Suprapubic skin (tissue), 4 donors: ENCODE results near the gene THSD8. TPM values are rescaled to one million over a fixed set of nuclear protein-coding genes. Genes with fewer than 3 reads are reported as not detected.
A peak's percentile ranks its signal among the peaks of the same experiment; 100 is the strongest.
"Not testable (repeated sequence)": the region's sequence is repeated elsewhere in the genome, so short reads cannot be mapped to it uniquely, and the experiment has no call there.

Experiments used
- DNase-seq, 2 donors: peaks; one replicate each; pipeline ENCODE4 v3.0.0-alpha.2; 2019; ENCODE audit warnings: low spot score in 2 of 2
- H3K27ac ChIP-seq: fragments of 200-600 bp; sonication (generic); one replicate; pipeline ENCODE4 v1.5.1; 2019
- H3K27me3 ChIP-seq: fragments of 200-600 bp; sonication (generic); one replicate; pipeline ENCODE4 v1.5.1; 2019
- H3K36me3 ChIP-seq: fragments of 200-600 bp; sonication (generic); one replicate; pipeline ENCODE4 v1.5.1; 2019
- H3K4me1 ChIP-seq: fragments of 200-600 bp; sonication (generic); one replicate; pipeline ENCODE4 v1.5.1; 2019
- H3K4me3 ChIP-seq: fragments of 200-600 bp; sonication (generic); one replicate; pipeline ENCODE4 v1.5.1; 2019; ENCODE audit warnings: mild to moderate bottlenecking
- H3K9me3 ChIP-seq: fragments of 200-600 bp; sonication (generic); one replicate; pipeline ENCODE4 v1.5.1; 2019
- EP300 ChIP-seq: sonication (generic); formaldehyde crosslinking; IDR thresholded peaks from one replicate; pipeline ENCODE4 v1.6.1; 2017; ENCODE audit warnings: antibody characterized with exemption
- POLR2A ChIP-seq, 2 donors: fragments of 450-650 bp; IDR thresholded peaks; one replicate each; pipeline ENCODE4 v1.6.1; 2017; ENCODE audit warnings: antibody characterized with exemption in 2 of 2, mild to moderate bottlenecking in 2 of 2, moderate library complexity in 2 of 2
- POLR2AphosphoS5 ChIP-seq, 3 donors: sonication (generic); formaldehyde crosslinking; IDR thresholded peaks; one replicate each; pipeline ENCODE4 v1.6.1; 2017; ENCODE audit warnings: antibody characterized with exemption in 3 of 3
- WGBS: methylation state at CpG from one replicate; pipeline ENCODE4 v1.1.5; 2018; 5-methylcytosine and 5-hydroxymethylcytosine counted together
- total RNA-seq, 4 donors: library from RNA; depleted of rRNA; stranded (reverse); fragments of >200 nt; gene quantifications; one replicate each; pipeline ENCODE4 v1.1.0, GENCODE V29; 2016
- TF ChIP-seq, protein P1 (sequence below), 2 donors: fragments of 200-600 bp in 1 of 2; fragments of 450-650 bp in 1 of 2; sonication (generic) in 1 of 2; IDR thresholded peaks; one replicate each; pipeline ENCODE4 v1.5.1; 2016 to 2019; ENCODE audit warnings: antibody characterized with exemption in 2 of 2, mild to moderate bottlenecking in 1 of 2, moderate library complexity in 1 of 2

Gene THSD8
- total RNA-seq, 4 donors from 2014 or later: 1.6 TPM; not detected in 3

DNA sequence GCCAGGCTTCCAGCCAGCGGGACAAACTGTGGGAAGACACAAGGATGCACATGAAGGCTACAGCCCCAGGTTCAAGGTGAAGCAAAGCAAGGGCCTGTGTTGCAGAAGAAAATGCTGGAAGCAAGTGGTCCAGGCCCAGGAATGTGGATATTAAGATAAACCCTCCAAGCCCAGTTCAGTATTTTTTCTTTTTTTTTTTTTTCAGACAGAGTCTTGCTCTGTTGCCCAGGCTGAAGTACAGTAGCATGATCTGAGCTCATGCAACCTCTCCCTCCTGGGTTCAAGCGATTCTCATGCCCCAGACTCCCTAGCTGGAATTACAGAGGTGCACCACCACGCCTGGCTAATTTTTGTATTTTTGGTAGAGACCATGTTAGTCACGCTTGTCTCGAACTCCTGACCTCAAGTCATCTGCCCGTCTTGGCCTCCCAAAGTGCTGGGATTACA lies 4.7 kb upstream of the THSD8 start:
- no peaks in the 10 kb centered on the region for H3K27me3 ChIP-seq
- no peaks in the 10 kb centered on the region for H3K9me3 ChIP-seq
- no peak overlapping the region for H3K27ac ChIP-seq
- no peak for DNase-seq
- WGBS: 90% methylated on average over 6 of the region's 6 CpGs
- TF ChIP-seq POLR2A (IDR thresholded peaks at IDR 0.05): no peak
- TF ChIP-seq EP300: no peak
- TF ChIP-seq POLR2AphosphoS5 (IDR thresholded peaks at IDR 0.05): no peak
- TF ChIP-seq, protein P1, sequence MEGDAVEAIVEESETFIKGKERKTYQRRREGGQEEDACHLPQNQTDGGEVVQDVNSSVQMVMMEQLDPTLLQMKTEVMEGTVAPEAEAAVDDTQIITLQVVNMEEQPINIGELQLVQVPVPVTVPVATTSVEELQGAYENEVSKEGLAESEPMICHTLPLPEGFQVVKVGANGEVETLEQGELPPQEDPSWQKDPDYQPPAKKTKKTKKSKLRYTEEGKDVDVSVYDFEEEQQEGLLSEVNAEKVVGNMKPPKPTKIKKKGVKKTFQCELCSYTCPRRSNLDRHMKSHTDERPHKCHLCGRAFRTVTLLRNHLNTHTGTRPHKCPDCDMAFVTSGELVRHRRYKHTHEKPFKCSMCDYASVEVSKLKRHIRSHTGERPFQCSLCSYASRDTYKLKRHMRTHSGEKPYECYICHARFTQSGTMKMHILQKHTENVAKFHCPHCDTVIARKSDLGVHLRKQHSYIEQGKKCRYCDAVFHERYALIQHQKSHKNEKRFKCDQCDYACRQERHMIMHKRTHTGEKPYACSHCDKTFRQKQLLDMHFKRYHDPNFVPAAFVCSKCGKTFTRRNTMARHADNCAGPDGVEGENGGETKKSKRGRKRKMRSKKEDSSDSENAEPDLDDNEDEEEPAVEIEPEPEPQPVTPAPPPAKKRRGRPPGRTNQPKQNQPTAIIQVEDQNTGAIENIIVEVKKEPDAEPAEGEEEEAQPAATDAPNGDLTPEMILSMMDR (IDR thresholded peaks at IDR 0.05): no peak
- H3K36me3 ChIP-seq: peaks cover 24% of the 10 kb centered on the region
- H3K4me1 ChIP-seq: peaks cover 51% of the 10 kb centered on the region
- H3K4me3 ChIP-seq: no peak overlapping the region

DNA sequence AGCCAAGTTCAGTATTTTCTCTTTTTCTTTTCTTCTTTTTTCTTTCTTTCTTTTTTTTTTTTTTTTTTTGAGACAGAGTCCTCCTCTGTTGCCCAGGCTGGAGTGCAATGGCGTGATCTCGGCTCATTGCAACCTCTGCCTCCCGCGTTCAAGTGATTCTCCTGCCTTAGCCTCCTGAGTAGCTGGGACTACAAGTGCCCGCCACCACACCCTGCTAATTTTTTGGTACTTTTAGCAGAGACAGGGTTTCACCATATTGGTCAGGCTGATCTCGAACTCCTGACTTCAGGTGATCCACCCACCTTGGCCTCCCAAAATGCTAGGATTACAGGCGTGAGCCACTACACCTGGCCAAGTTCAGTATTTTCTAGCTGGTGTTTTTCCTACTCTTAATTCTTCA lies 4.3 kb upstream of the THSD8 start:
- DNase-seq, H3K27ac ChIP-seq, H3K4me3 ChIP-seq, H3K27me3 ChIP-seq, H3K9me3 ChIP-seq: not testable (repeated sequence)
- WGBS: 97% methylated on average over 7 of the region's 7 CpGs
- Histone ChIP-seq H3K4me1 (peaks cover 55% of the 10 kb centered on the region), H3K36me3 (peaks cover 24% of the 10 kb centered on the region)

DNA sequence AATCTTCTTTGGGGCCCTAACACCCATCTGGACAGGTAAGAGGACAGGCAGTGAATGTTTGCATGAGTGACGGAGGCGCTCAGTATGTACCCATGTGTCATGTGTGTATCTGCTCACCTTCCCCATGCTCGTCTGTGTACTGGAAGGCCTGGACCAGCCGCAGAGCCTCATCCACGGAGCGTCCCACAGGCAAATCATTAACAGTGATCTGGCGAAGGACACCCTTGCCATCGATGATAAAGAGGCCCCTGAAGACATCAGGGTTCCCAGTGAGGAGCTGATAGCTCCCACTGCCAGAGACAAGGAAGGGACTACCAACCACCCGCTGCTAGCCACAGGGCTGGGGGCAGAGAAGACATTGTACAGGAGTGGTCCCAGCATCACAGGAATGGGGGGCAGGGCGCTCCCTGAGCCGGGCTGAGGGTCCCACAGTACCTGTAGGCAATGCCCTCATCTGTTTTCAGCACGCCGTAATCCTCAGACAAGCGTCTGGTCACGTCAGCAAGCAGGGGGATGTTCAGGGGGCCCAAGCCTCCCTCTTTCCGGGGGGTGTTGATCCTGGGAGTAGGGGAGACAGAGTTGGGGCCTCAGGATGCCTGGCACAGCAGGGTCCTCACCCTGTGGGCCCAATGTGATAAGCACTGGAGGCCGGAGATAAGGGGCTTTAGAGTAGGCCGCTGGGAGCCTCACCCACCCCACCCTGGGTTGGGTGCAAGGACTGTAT lies 2.0 kb upstream of the THSD8 start:
- H3K36me3 ChIP-seq: peaks cover 24% of the 10 kb centered on the region
- peak overlapping the region; percentile 80 for H3K4me3 ChIP-seq
- H3K4me1 ChIP-seq: peaks cover 43% of the 10 kb centered on the region
- TF ChIP-seq EP300 (no peak), POLR2AphosphoS5 (IDR thresholded peaks at IDR 0.05) (no peak), POLR2A (IDR thresholded peaks at IDR 0.05) (no peak)
- no peak for DNase-seq
- H3K27ac ChIP-seq: no peak overlapping the region
- WGBS: 92% methylated on average over 7 of the region's 18 CpGs
- H3K9me3 ChIP-seq: no peaks in the 10 kb centered on the region
- no peaks in the 10 kb centered on the region for H3K27me3 ChIP-seq

DNA sequence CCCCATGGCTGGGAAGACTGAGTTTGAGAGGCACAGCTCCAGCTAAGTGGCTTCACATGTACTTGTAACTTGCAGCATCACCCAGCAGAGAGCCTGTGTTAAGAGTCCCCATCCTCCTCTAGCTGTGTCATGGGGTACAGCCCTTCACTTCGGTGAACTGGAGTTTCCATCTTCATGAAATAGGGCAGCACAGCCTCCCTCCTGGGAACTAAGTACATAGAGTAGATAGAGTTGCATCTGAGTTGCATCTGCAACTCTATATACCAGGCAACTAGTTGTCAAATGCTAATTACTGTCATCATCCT lies 1.5 kb upstream of the THSD8 start:
- Histone ChIP-seq H3K4me3 (peak overlapping the region; percentile 80), H3K27me3 (no peaks in the 10 kb centered on the region), H3K4me1 (peaks cover 38% of the 10 kb centered on the region), H3K27ac (peak overlapping the region; percentile 58), H3K36me3 (peaks cover 24% of the 10 kb centered on the region), H3K9me3 (no peaks in the 10 kb centered on the region)
- DNase-seq: no peak
- 67% methylated on average over 1 of the region's 1 CpG for WGBS
- TF ChIP-seq EP300: no peak
- TF ChIP-seq POLR2A (IDR thresholded peaks at IDR 0.05): no peak
- TF ChIP-seq, protein P1 (IDR thresholded peaks at IDR 0.05): no peak
- no peak for TF ChIP-seq POLR2AphosphoS5 (IDR thresholded peaks at IDR 0.05)

DNA sequence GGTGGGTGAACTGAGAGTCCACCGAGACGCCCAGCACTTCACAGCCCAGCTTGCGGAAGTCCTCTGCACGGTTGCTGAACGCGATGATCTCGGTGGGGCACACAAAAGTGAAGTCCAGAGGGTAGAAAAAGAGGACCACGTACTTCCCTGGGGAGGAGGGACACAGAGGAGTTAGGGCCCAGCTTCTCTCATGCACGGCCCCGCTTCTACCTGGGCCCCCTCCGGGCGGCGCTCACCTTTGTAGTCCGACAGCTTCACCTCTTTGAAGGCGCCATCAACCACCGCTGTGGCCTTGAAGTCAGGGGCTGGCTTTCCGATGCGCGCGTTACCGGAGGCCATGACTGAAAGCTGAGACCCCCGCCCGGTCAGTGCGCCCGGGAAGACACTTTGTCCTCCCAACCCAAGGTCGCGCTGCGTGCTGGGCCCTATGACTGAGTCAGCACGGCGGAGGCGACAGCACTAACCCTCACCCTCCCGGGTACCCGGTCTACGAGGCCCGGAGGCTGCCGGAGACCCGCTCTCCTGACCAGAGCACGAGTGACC lies 875 bp upstream of the THSD8 start:
- TF ChIP-seq EP300: no peak
- TF ChIP-seq POLR2A (IDR thresholded peaks at IDR 0.05): no peak
- TF ChIP-seq POLR2AphosphoS5 (IDR thresholded peaks at IDR 0.05): no peak
- TF ChIP-seq, protein P1 (IDR thresholded peaks at IDR 0.05): no peak

DNA sequence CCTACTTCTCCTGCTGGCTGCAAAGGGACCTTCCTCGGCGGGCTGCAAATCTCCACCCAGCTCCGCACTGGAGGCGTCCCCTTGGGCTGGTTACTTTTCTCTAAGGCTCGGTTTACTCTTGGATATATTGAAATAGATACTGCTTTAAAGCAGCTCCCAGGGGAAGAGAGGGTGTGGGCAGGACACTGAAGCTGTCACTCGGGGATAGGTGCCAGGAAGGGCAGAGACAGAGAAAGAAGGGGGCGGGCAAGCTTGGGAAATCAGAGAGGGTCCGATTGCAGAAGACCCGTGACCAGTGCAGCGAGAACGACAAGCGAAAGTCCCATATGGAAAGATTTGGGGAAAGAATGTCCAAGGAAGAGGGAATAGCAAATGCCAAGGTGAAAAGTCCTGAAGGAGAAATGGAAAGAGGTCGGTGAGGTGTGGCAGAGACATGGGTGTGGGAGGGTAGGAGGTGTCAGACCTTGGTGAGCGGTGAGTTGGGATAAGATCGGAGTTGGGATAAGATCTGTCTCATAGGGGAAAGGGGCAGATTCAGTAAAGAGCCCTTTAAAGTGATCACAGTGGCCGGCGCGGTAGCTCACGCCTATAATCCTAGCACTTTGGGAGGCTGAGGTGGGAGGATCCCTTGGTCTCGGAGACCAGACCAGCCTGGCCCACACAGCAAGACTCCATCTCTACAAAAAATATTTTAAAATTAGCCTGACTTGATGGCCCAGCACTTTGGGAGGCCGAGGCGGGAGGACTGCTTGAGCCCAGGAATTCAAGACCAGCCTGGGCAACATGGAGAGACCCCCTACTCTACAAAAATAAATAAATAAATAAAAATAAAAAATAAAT lies 618 bp downstream of the THSD8 start:
- Histone ChIP-seq H3K27ac (peak overlapping the region; percentile 58), H3K9me3 (no peaks in the 10 kb centered on the region), H3K36me3 (peaks cover 24% of the 10 kb centered on the region), H3K4me1 (peaks cover 41% of the 10 kb centered on the region), H3K4me3 (peak overlapping the region; percentile 80), H3K27me3 (no peaks in the 10 kb centered on the region)
- 38% methylated on average over 22 of the region's 22 CpGs for WGBS
- peak in 1 of 2 donors; percentile 74 for DNase-seq
- TF ChIP-seq POLR2A (IDR thresholded peaks at IDR 0.05) (no peak), POLR2AphosphoS5 (IDR thresholded peaks at IDR 0.05) (no peak), EP300 (no peak)
- TF ChIP-seq, protein P1 (IDR thresholded peaks at IDR 0.05): no peak

More for the DNA sequence above, 875 bp upstream of the THSD8 start:
- peaks cover 24% of the 10 kb centered on the region for H3K36me3 ChIP-seq
- H3K4me3 ChIP-seq: peak overlapping the region; percentile 80
- 16% methylated on average over 14 of the region's 38 CpGs for WGBS
- DNase-seq: no peak
- peaks cover 34% of the 10 kb centered on the region for H3K4me1 ChIP-seq
- no peaks in the 10 kb centered on the region for H3K9me3 ChIP-seq
- peak overlapping the region; percentile 58 for H3K27ac ChIP-seq
- H3K27me3 ChIP-seq: no peaks in the 10 kb centered on the region
